ENCODE data around the gene TPH1.

GRCh38 chr11:18054511-18055103 is 8.5 kb upstream of the TPH1 start:
- no peak for TF ChIP-seq CTCF (IDR thresholded peaks at IDR 0.05; ENCODE audit: low read length)
- TF ChIP-seq EZH2 (optimal IDR thresholded peaks at IDR 0.05; ENCODE audit: low read depth, low read length): no peak
- no peak for TF ChIP-seq EZH2phosphoT487 (IDR thresholded peaks at IDR 0.05; ENCODE audit: low read length)
